Stimulated activated CD8-positive, alpha-beta memory T cell treated with anti-CD3 and anti-CD28 coated beads, Interleukin-2, amount 100 ng/mL, for 48 hours (primary cell): ENCODE data around the gene MYMK.

ENCODE experiments used
- DNase-seq, 2 donors: peaks; one replicate each; pipeline ENCODE4 v3.0.0-alpha.2; 2020; ENCODE audit warnings: low read depth in 2 of 2

The MYMK gene

DNA sequence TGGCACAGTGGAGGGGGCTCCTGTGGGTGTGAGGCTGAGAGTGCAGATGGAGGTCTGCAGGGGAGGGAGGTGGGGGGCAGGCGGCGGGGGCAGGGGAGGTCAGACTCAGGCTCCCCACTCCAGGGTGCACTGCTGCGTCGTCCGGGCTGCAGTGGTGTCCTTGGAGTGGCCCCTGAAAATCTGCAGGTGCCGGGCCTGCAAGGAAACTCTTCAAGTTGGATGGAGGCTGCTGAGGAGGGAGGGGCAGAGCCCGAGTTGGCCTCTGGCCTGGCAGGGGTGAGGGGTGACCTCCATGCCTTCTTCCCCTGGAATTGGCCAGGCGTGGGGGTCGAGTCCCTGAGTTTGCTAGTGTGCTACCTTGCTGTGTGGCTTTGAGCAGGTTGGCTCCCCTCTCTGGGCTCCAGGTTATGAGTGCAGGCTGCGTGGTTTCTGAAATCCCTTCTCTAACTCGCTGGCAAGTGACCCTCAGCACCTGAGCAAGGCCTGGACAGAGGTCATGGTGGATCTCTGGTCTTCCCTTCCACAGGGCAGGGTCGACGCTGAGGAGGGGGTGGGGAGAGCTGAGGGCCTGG is 10.6 kb upstream of the MYMK start:
- DNase-seq = no peak

- DNase-seq = peak in 1 of 2 donors; percentile 17
Measured at GRCh38 chr9:133534346-133535291, 9.9 kb upstream of the MYMK start, which contains the start of gene ADAMTSL2. Gene ADAMTSL2 (plus strand): TSS chr9:133534704. CDS start chr9:133536713, 2,009 bp downstream.

DNA sequence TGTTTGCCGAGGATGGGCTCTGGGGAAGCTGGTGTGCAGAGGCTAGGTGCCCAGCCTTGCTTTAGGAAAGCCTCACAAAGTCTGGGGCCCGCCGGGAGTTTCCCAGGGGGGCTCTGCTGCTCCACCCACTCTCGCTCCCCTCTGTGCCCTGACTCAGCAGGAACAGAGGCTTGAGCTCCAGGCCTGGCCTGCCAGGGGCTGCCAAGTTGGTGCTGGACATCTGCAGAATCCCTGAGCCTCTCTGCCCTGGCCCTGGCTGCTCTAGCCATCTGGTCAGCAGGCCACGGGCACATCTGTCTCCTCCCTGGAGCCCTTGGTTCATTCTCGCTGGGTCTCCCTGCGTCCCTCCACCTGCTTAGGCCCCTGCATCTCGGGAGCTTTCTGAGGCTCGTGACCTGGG is 9.1 kb upstream of the MYMK start:
- no peak for DNase-seq

DNA sequence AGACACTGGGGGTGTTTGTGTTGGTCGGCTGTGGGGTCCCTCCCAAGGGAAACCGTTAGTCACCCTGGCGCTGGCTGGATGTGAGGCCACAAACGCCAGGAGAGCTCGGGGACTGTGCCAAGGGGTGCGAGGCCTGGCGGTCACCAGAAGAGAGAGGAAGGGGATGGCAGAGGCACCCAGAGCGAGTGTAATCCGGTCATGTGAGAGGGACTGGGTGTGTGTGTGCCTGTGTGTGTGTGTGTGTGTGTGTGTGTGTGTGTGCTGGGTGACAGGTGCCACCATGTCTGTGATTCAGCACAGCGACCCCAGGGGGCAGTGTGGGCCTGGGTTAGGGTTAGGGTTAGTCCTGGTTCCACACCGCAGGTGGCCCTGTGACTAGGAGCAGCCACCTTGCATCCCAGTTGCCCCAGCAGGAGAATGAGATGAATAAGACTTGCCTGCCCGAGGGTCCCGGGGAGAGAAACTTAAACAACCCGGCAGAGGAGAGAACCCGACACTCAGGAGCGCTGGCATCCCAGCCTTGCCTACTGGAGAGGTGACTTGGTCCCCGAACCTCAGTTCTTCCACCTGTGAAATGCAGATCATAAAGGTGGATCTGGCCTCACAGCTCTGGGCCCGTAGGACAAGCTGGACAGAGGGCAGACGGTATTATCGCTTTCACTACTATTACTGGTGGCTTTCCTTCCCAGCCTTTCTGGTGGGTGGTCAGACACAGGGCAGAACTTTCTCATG is 8.3 kb upstream of the MYMK start:
- DNase-seq = peak; percentile 58 to 67

- no peak for DNase-seq
Measured at GRCh38 chr9:133531293-133531692, 6.5 kb upstream of the MYMK start.

DNA sequence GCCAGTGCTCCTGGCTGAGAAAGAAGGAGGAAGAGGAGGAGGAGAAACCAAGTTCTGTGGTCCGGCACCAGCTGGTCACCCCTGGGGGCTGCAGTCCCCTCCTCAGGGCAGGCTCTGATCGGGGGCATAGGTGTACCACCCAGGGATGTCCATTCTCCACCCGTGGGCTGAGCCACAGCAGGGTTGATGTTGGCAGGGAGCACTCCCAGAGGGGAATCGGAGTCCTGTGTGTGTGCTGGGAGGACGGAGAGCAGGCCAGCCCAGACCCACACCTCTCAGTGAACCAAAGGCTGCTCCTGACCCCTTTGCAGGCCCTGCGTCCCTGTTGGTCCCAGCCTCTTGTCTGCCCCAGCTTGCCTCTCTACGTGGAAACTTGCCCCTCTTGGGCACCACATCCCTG is 5.1 kb upstream of the MYMK start:
- no peak for DNase-seq

DNA sequence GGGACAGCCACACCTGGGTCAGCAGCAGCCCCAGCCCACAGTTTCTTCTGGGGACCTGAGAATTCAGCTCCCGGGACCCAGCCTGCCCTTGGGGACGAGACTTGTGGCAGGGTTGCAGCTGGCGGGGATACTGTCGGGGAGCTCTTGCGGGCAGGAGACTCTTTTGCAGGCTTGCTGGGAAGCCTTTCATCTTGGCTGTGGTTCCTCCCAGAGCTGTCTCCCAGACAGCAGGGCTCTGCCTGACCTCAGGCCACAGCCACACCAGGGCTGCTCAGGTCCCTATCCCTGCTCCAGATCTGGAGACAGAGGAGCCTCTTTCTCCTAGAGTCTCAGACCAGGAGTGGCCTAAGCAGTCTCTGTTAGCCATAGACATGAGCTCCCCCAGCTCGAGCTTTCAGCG is 4.7 kb upstream of the MYMK start:
- DNase-seq = no peak

- DNase-seq = no peak
Measured at GRCh38 chr9:133528876-133529241, 4.1 kb upstream of the MYMK start.

- DNase-seq = no peak
Measured at GRCh38 chr9:133528001-133528875, 3.5 kb upstream of the MYMK start.

DNA sequence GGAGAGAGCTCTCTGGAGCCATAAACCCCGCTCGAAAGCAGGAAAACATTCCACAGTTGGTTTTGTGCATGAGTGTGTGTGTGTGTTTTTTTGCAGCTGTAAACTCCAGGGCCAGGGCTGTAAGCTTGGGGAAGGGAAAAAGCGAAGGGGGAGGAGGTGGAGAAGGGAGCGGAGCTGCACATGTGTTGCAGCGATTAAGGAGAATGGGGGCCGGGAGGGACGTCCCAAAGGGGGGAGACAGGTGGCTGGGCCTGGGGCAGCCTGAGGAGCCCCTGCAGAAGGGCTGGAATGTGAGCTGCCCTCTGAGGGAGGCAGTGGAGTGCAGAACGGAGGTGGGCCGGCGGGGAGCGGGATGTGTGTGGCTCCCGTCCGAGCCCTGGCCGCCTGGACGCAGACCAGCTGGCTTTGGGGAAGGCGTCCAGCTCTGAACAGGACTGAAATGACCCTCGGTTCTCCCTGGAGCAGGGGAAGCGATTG is 2.7 kb upstream of the MYMK start:
- no peak for DNase-seq

GRCh38 chr9:133526721-133527321 is 2.1 kb upstream of the MYMK start:
- DNase-seq = no peak

DNA sequence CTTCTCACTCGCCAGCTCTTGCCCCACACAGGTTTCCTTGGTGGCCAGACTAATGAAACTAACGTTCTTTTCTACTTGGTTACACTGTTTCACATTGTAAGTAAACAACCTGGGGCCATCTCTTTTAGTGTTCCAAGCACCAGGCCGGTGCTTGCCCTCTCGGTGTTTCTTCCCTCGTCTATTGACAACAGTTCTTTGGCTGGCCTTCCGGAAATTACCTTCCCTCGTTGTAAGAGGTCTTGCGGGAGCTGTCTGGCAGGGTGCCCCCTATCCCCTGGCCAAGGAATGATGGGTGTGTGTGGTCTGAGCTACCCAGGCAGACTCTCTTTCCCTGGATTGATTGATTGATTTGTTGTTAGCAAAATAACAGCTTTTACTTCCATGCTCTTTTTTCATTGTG is 918 bp upstream of the MYMK start:
- no peak for DNase-seq

DNA sequence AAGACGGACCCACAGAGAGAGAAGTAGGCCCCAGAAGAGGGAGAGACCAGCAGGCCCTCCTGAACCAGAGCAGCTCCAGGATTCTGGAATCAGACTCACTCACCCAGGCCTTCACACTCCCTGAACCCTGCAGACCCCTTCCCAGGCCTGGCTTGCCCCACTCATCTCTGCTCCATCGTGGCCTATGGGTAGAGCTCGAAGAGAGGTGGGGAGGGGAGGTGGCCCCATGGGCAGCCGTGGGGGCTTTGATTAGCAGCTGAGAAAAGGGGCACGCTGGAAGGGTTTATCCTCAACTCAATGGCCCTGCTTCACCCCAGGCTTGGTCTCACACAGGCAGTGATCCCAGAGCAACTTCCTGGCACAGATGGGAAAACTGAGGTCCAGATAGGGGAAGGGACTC is 613 bp downstream of the MYMK start:
- no peak for DNase-seq

DNA sequence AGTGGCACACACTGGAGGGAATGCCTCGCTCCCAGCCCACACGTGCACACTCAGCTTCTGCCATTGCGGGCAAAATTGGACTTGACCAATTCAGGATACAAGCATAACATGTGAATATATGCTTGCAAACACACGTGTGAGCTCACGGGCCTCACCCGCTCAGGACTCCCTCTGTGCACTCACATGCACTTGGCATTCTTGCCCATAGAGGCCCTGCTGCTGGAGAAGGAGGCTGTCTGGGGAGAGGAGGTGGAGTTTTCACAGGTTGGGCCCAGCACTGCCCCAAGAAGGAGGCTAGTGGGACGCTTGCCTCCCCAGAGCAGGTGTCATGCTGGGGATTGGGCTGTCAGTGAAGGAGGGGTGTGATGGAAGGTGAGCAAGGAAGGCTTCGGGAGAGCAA is 1.7 kb downstream of the MYMK start:
- no peak for DNase-seq

- no peak for DNase-seq
Measured at GRCh38 chr9:133522073-133522910, 2.5 kb downstream of the MYMK start.

DNA sequence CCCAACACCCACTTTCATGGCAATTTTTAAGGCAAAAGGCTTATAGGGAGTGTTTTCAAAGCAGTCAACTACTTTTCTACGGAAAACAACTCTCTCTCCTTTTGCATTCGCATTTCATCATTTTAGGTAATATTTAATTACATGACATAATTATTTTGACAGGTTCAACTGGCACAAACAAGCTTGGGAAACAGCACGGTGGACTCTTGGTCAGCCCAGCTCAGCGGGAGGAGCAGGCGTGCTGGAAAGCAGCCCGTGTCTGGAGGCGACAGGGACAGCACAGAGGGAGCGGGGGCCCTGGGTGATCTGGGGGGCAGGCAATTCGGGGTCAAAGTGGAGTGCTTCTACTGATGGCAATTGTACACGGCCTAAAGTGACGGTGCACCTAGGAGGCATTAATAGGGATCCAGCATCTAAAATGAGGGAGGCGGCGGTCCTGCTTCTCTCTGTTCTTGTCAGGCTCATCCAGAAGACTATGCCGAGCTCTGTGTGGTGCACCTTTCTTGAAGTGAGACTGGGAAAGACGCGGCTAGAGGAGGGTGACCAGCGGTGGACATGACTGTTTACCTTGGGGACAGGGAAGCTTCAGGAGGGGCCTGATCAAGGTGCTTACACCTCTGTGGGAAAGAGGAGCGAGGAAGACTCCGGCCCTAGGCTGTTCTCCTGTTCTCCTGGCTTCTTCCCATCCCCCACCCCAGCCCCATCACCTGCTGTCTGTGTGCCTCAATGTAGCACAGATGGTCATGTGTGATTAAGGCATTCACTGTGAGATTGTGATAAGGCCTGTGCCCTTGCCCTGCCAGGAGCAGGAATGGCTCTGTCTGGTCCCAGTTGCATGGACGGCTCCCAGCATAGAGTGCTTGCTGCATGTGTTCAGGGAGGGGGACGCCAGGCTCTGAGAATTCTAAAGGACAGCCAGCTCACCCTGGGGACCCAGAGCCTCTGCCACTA is 3.4 kb downstream of the MYMK start:
- no peak for DNase-seq

DNA sequence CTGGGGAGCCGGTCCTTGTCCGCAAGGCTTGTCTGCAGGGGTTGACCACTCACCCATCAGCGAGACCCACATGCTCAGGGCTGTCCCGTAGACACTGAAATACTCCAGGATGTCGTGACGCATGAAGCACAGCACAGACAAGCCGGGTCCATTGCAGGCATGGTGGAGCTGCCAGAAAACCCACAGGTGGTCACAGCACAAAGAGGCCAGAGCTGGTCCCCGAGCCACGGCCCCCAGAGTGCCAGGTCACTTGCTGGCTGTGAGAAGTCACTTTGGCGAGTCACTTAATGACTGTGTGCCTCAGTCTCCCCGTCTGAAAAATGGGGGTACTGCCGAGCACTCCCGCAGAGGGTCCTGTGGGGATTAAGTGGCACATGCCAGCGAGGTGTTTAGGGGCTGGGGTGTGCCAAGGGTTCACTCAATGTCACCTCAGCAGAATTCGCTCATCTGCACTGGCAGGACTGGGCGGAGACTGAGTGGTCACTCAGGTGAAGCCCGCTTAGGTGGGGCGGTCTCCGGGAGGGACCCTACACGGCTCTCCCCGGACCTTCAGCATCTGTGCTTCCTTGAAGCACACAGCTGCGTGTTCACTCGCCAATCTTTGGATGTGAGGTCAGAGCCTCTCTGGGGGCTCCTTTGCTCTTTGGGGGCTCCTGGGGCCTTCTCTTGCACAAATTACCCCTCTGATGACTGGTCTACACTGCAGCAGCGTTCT is 4.5 kb downstream of the MYMK start:
- DNase-seq = no peak

- DNase-seq = no peak
Measured at GRCh38 chr9:133519693-133520092, 5.1 kb downstream of the MYMK start.
